ENCODE data around the gene ADAMTS16. TPM values are rescaled to one million over a fixed set of nuclear protein-coding genes. Genes with fewer than 3 reads are reported as not detected.

Gene ADAMTS16
- total and polyA plus RNA-seq, 2 experiments from 2014 or later: 2.2 to 5.9 TPM

DNA sequence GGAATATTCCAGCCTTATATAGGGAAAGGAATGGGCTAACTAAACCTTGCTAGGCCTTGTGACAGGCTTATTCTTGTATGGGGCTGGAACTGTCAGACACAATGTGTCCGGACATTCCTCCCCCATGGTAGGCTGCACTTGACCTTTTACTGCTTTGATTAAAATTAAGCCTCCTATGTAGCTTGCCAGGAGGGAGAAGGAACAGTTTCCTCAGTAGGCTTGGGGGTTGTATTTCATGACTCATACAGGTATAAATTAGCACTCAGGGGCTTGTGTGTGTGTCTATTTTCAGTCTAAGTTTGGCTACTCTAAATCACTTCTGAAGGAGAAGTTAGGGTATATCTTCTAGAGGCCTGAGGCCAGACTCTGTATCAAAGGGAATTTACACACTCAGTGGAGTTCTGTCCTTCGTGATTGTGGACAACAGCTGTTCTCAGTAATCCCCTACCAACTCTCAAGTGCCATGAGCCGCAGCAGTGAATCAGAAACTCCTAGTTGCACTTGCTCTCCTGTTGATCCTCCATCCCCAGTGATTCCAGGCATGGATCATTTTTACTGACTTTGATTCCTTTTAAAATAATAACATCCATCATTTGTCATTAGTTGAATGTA is 16.4 kb downstream of the ADAMTS16 start:
- H3K36me3 ChIP-seq (replicated peaks; ENCODE audit: insufficient read depth, low read depth): no peaks in the 10 kb centered on the region
- no peak for TF ChIP-seq CTCF (IDR thresholded peaks at IDR 0.05; ENCODE audit: poor library complexity)
- TF ChIP-seq EZH2 (IDR thresholded peaks at IDR 0.05; ENCODE audit: borderline replicate concordance): no peak
- TF ChIP-seq EZH2phosphoT487 (IDR thresholded peaks at IDR 0.05; ENCODE audit: low read depth, severe bottlenecking, unreplicated experiment): no peak
- no peaks in the 10 kb centered on the region for H4K20me1 ChIP-seq (ENCODE audit: insufficient read depth, poor library complexity, severe bottlenecking)
- DNase-seq (ENCODE audit: low spot score): no peak
- no peaks in the 10 kb centered on the region for H3K9me2 ChIP-seq (replicated peaks; ENCODE audit: insufficient read depth)
- H2AFZ ChIP-seq: no peak overlapping the region
- WGBS (ENCODE audit: low lambda C conversion rate, missing lambda C conversion rate): 64% methylated on average over 3 of the region's 3 CpGs
- no peaks in the 10 kb centered on the region for H3K4me1 ChIP-seq (ENCODE audit: insufficient read depth)
- no peak overlapping the region for H3K4me2 ChIP-seq
- no peak overlapping the region for H3K4me3 ChIP-seq
- H3K27me3 ChIP-seq: no peaks in the 10 kb centered on the region
- H3K79me2 ChIP-seq: no peaks in the 10 kb centered on the region
- H3K27ac ChIP-seq: no peak overlapping the region
- H3K9me3 ChIP-seq (ENCODE audit: low read depth): no peaks in the 10 kb centered on the region

- Histone ChIP-seq H3K4me1 (ENCODE audit: insufficient read depth) (no peaks in the 10 kb centered on the region), H2AFZ (no peak overlapping the region), H3K9me3 (ENCODE audit: low read depth) (no peaks in the 10 kb centered on the region), H4K20me1 (ENCODE audit: insufficient read depth, poor library complexity, severe bottlenecking) (no peaks in the 10 kb centered on the region), H3K9me2 (replicated peaks; ENCODE audit: insufficient read depth) (no peaks in the 10 kb centered on the region), H3K27me3 (no peaks in the 10 kb centered on the region), H3K27ac (no peak overlapping the region), H3K4me3 (no peak overlapping the region), H3K4me2 (no peak overlapping the region), H3K79me2 (no peaks in the 10 kb centered on the region), H3K36me3 (replicated peaks; ENCODE audit: insufficient read depth, low read depth) (no peaks in the 10 kb centered on the region)
- DNase-seq (ENCODE audit: low spot score): no peak
- WGBS (ENCODE audit: low lambda C conversion rate, missing lambda C conversion rate): 96% methylated on average over 1 of the region's 1 CpG
- no peak for TF ChIP-seq CTCF (IDR thresholded peaks at IDR 0.05; ENCODE audit: poor library complexity)
- TF ChIP-seq EZH2 (IDR thresholded peaks at IDR 0.05; ENCODE audit: borderline replicate concordance): no peak
- TF ChIP-seq EZH2phosphoT487 (IDR thresholded peaks at IDR 0.05; ENCODE audit: low read depth, severe bottlenecking, unreplicated experiment): no peak
Observed at GRCh38 chr5:5158472-5158895, 18.4 kb downstream of the ADAMTS16 start.

- Histone ChIP-seq H3K9me3 (ENCODE audit: low read depth) (no peaks in the 10 kb centered on the region), H3K27me3 (no peaks in the 10 kb centered on the region), H3K4me1 (ENCODE audit: insufficient read depth) (no peaks in the 10 kb centered on the region), H3K4me3 (no peak overlapping the region), H3K79me2 (no peaks in the 10 kb centered on the region), H2AFZ (no peak overlapping the region), H4K20me1 (ENCODE audit: insufficient read depth, poor library complexity, severe bottlenecking) (no peaks in the 10 kb centered on the region), H3K4me2 (no peak overlapping the region), H3K36me3 (replicated peaks; ENCODE audit: insufficient read depth, low read depth) (no peaks in the 10 kb centered on the region), H3K27ac (no peak overlapping the region), H3K9me2 (replicated peaks; ENCODE audit: insufficient read depth) (no peaks in the 10 kb centered on the region)
- 53% methylated on average over 5 of the region's 5 CpGs for WGBS (ENCODE audit: low lambda C conversion rate, missing lambda C conversion rate)
- DNase-seq (ENCODE audit: low spot score): no peak
- no peak for TF ChIP-seq EZH2phosphoT487 (IDR thresholded peaks at IDR 0.05; ENCODE audit: low read depth, severe bottlenecking, unreplicated experiment)
- no peak for TF ChIP-seq EZH2 (IDR thresholded peaks at IDR 0.05; ENCODE audit: borderline replicate concordance)
- TF ChIP-seq CTCF (IDR thresholded peaks at IDR 0.05; ENCODE audit: poor library complexity): no peak
Observed at GRCh38 chr5:5159282-5160103, 19.4 kb downstream of the ADAMTS16 start.

Measured in hepatocyte (in vitro differentiated cells).